SK-N-SH (cell line): ENCODE data around the gene KLHL25. TPM values are rescaled to one million over a fixed set of nuclear protein-coding genes. Genes with fewer than 3 reads are reported as not detected.

Source experiments
- CTCF ChIA-PET: fragments of 300-600, 350-600 bp; formaldehyde crosslinking; extraction: SDS; loops from one replicate; lab custom pipeline; 2021; lab: Yijun Ruan, JAX
- POLR2A ChIA-PET: fragments of 350-600 bp; sonication (Branson Sonifier 250); formaldehyde crosslinking; extraction: SDS; loops from one replicate; lab custom pipeline; 2020; ENCODE audit warnings: antibody characterized with exemption, inconsistent platforms; lab: Yijun Ruan, JAX
- DNase-seq: peaks from one replicate; pipeline ENCODE4 v3.0.0; 2012
- H2AFZ ChIP-seq: fragments of 200-600 bp; sonication (generic); 2 replicates; pipeline ENCODE4 v1.8.1; 2016; ENCODE audit warnings: antibody characterized with exemption, mild to moderate bottlenecking, low read depth
- H3F3A ChIP-seq: fragments of 200-600 bp; sonication (generic); replicated peaks from 2 replicates; pipeline ENCODE3; 2016; ENCODE audit warnings: antibody characterized with exemption, mild to moderate bottlenecking; ENCODE audit not compliant: insufficient read depth
- H3K27ac ChIP-seq, 2 experiments: fragments of 200-500 bp in 1 of 2; fragments of 200-600 bp in 1 of 2; sonication (Bioruptor generic) in 1 of 2; sonication (generic), shearing (Covaris generic) in 1 of 2; 2 replicates each; pipeline versions ENCODE4 v1.5.1 to v1.6.1; 2014 to 2016; ENCODE audit warnings: low read depth in 2 of 2, inconsistent platforms in 1 of 2, low read length in 1 of 2, mild to moderate bottlenecking in 1 of 2, mixed read lengths in 1 of 2
- H3K27me3 ChIP-seq: fragments of 200-600 bp; sonication (generic), shearing (Covaris generic); 2 replicates; pipeline ENCODE4 v1.6.1; 2016; ENCODE audit warnings: mixed run types; ENCODE audit not compliant: insufficient read depth
- H3K36me3 ChIP-seq, 2 experiments: fragments of 200-500 bp in 1 of 2; fragments of 200-600 bp in 1 of 2; sonication (Bioruptor generic) in 1 of 2; sonication (generic) in 1 of 2; replicated peaks in 1 of 2; 2 replicates each; pipeline versions ENCODE3 to v1.5.1; 2014 to 2016; ENCODE audit warnings: low read length in 1 of 2, mild to moderate bottlenecking in 1 of 2; ENCODE audit not compliant: insufficient read depth in 2 of 2, control insufficient read depth in 1 of 2
- H3K4me1 ChIP-seq, 2 experiments: fragments of 200-500 bp in 1 of 2; fragments of 200-600 bp in 1 of 2; sonication (Bioruptor generic) in 1 of 2; sonication (generic), shearing (Covaris generic) in 1 of 2; 2 replicates each; pipeline versions ENCODE4 v1.5.1 to v1.6.1; 2014 to 2016; ENCODE audit warnings: low read depth in 1 of 2, low read length in 1 of 2, mixed run types in 1 of 2; ENCODE audit not compliant: insufficient read depth in 2 of 2, control insufficient read depth in 1 of 2
- H3K4me2 ChIP-seq: fragments of 200-600 bp; sonication (generic), shearing (Covaris generic); 2 replicates; pipeline ENCODE4 v1.6.1; 2017; ENCODE audit warnings: mixed run types
- H3K4me3 ChIP-seq, 2 experiments: fragments of 200-500 bp in 1 of 2; fragments of 200-600 bp in 1 of 2; sonication (Bioruptor generic) in 1 of 2; sonication (generic), shearing (Covaris generic) in 1 of 2; 2 replicates each; pipeline versions ENCODE4 v1.5.1 to v1.8.1; 2014 to 2016; ENCODE audit warnings: low read depth in 2 of 2, inconsistent platforms in 1 of 2, low read length in 1 of 2, mild to moderate bottlenecking in 1 of 2, mixed read lengths in 1 of 2, moderate library complexity in 1 of 2
- H3K79me2 ChIP-seq: fragments of 200-600 bp; sonication (generic); 2 replicates; pipeline ENCODE4 v1.8.1; 2017; ENCODE audit warnings: mild to moderate bottlenecking; ENCODE audit not compliant: insufficient read depth
- H3K9ac ChIP-seq: fragments of 200-600 bp; sonication (generic); 2 replicates; pipeline ENCODE4 v1.6.1; 2017; ENCODE audit warnings: mixed run types
- H3K9me2 ChIP-seq: fragments of 200-600 bp; sonication (generic); 2 replicates; pipeline ENCODE4 v1.6.1; 2017; ENCODE audit warnings: mixed run types
- H3K9me3 ChIP-seq: fragments of 200-600 bp; sonication (generic); 2 replicates; pipeline ENCODE4 v1.6.1; 2017; ENCODE audit warnings: mixed run types, mild to moderate bottlenecking, moderate library complexity
- H4K20me1 ChIP-seq: fragments of 200-600 bp; sonication (generic); 2 replicates; pipeline ENCODE4 v1.6.1; 2017; ENCODE audit warnings: mild to moderate bottlenecking, mixed run types; ENCODE audit not compliant: insufficient read depth
- FOXJ3 ChIP-seq: sonication (generic); formaldehyde crosslinking; IDR thresholded peaks from 2 replicates; pipeline ENCODE4 v1.5.1; 2020; ENCODE audit warnings: mild to moderate bottlenecking, missing genetic modification reagents
- MEF2A ChIP-seq: IDR thresholded peaks from 2 replicates; pipeline ENCODE4 v1.4.0; 2012; ENCODE audit warnings: low read depth, borderline replicate concordance
- RCOR1 ChIP-seq: fragments of 150-350 bp; IDR thresholded peaks from 2 replicates; pipeline ENCODE4 v1.6.1; 2017; ENCODE audit warnings: antibody characterized with exemption, low read length
- RXRA ChIP-seq: IDR thresholded peaks from 2 replicates; pipeline ENCODE4 v1.4.0; 2012; ENCODE audit warnings: low read depth, mild to moderate bottlenecking, borderline replicate concordance
- SIN3A ChIP-seq: IDR thresholded peaks from 2 replicates; pipeline ENCODE4 v1.6.1; 2012; ENCODE audit warnings: low read depth, mild to moderate bottlenecking, low read length, moderate library complexity, borderline replicate concordance
- WGBS: methylation state at CpG from one replicate; pipeline ENCODE4 v1.1.6; 2017; ENCODE audit warnings: low lambda C conversion rate; 5-methylcytosine and 5-hydroxymethylcytosine counted together
- polyA plus RNA-seq, 3 experiments: library from polyadenylated mRNA; depleted of rRNA; stranded (reverse); fragments of >200 nt; gene quantifications; 2 replicates each; pipeline ENCODE4 v1.2.3, GENCODE V29; 2012
- TF ChIP-seq, protein P1 (sequence below): IDR thresholded peaks from 2 replicates; pipeline ENCODE4 v1.4.0; 2012; ENCODE audit warnings: low read depth, borderline replicate concordance
- TF ChIP-seq, protein P2 (sequence below): IDR thresholded peaks from 2 replicates; pipeline ENCODE4 v1.4.0; 2012; ENCODE audit warnings: low read depth, borderline replicate concordance
- TF ChIP-seq, protein P3 (sequence below): fragments of 200-600 bp; sonication (generic); IDR thresholded peaks from 2 replicates; pipeline ENCODE4 v1.6.1; 2017; ENCODE audit warnings: antibody characterized with exemption, mild to moderate bottlenecking, moderate library complexity

The KLHL25 gene
- polyA plus RNA-seq, 1 of the 3 experiments (the other 2 are of a cell fraction), result 4.5 TPM

DNA sequence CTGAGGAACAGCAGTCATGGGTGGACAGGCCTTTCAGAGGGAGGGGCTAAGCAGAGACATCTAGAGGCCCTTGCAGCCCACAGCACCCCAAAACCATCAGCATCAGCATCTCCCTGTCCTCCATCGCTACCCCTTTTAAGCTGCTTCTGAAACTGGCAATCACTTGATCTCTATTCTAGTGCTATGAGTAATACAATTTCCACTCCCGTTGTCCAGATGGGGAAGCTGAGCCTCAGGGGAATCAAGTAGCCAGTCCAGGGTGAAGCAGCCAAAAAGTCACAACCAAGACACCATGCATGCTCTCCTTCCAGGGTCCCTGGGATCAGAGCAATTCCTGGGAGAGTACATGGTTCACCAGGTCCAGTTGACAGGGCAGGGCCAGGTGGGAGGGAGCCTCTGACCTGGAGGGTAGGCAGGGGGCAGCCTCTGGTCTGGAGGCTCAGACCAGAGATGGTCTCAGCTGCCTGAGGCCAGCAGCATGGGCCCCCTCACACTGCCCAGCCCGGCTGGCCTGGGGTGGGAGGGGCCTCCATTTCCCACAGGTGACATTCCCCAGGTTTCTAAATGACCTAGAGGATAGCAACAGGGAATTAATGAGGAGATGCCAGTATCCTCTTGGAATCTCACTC lies 30.0 kb downstream of the KLHL25 start:
- WGBS, result 36% methylated on average over 2 of the region's 3 CpGs
- 0 out of 2 replicates have a peak, but pooled peaks cover 3% of the 10 kb centered on the region for H4K20me1 ChIP-seq
- H3K4me3 ChIP-seq, result no peak overlapping the region
- H3K9ac ChIP-seq, result no peak overlapping the region
- POLR2A ChIA-PET, result interaction anchor here (0.5 to 1.6 kb wide), 3 partner anchors 14 to 28 kb away, joined by 3 to 7 read pairs (median 3); no protein-coding TSS in a partner anchor
- H3K36me3 ChIP-seq, result peaks cover 0 to 3% of the 10 kb centered on the region in 2 experiments
- no peaks in the 10 kb centered on the region for H3K9me2 ChIP-seq
- DNase-seq, result peak; percentile 73
- H3K4me1 ChIP-seq, result peaks cover 5 to 38% of the 10 kb centered on the region in 2 experiments; a peak in 2 of 4 replicates
- peak overlapping the region in 1 of 2 experiments; percentile 86; a peak in 2 of 4 replicates for H3K27ac ChIP-seq
- no peaks in the 10 kb centered on the region for H3K27me3 ChIP-seq
- no peak overlapping the region for H3K4me2 ChIP-seq
- H3K9me3 ChIP-seq, result no peaks in the 10 kb centered on the region
- CTCF ChIA-PET, result interaction anchor here (0.7 to 2.1 kb wide), 6 partner anchors 10 to 76 kb away, joined by 3 to 11 read pairs (median 4); no protein-coding TSS in a partner anchor
- no peaks in the 10 kb centered on the region for H3K79me2 ChIP-seq
- no peaks in the 10 kb centered on the region for H3F3A ChIP-seq
- H2AFZ ChIP-seq, result no peak overlapping the region
- TF ChIP-seq, protein P1, sequence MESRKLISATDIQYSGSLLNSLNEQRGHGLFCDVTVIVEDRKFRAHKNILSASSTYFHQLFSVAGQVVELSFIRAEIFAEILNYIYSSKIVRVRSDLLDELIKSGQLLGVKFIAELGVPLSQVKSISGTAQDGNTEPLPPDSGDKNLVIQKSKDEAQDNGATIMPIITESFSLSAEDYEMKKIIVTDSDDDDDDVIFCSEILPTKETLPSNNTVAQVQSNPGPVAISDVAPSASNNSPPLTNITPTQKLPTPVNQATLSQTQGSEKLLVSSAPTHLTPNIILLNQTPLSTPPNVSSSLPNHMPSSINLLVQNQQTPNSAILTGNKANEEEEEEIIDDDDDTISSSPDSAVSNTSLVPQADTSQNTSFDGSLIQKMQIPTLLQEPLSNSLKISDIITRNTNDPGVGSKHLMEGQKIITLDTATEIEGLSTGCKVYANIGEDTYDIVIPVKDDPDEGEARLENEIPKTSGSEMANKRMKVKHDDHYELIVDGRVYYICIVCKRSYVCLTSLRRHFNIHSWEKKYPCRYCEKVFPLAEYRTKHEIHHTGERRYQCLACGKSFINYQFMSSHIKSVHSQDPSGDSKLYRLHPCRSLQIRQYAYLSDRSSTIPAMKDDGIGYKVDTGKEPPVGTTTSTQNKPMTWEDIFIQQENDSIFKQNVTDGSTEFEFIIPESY, result no peak
- TF ChIP-seq, protein P2, sequence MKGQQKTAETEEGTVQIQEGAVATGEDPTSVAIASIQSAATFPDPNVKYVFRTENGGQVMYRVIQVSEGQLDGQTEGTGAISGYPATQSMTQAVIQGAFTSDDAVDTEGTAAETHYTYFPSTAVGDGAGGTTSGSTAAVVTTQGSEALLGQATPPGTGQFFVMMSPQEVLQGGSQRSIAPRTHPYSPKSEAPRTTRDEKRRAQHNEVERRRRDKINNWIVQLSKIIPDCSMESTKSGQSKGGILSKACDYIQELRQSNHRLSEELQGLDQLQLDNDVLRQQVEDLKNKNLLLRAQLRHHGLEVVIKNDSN, result no peak
- no peak for TF ChIP-seq FOXJ3 (CRISPR knock-in tag)
- TF ChIP-seq, protein P3, sequence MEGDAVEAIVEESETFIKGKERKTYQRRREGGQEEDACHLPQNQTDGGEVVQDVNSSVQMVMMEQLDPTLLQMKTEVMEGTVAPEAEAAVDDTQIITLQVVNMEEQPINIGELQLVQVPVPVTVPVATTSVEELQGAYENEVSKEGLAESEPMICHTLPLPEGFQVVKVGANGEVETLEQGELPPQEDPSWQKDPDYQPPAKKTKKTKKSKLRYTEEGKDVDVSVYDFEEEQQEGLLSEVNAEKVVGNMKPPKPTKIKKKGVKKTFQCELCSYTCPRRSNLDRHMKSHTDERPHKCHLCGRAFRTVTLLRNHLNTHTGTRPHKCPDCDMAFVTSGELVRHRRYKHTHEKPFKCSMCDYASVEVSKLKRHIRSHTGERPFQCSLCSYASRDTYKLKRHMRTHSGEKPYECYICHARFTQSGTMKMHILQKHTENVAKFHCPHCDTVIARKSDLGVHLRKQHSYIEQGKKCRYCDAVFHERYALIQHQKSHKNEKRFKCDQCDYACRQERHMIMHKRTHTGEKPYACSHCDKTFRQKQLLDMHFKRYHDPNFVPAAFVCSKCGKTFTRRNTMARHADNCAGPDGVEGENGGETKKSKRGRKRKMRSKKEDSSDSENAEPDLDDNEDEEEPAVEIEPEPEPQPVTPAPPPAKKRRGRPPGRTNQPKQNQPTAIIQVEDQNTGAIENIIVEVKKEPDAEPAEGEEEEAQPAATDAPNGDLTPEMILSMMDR, result no peak
- no peak for TF ChIP-seq RXRA
- TF ChIP-seq SIN3A, result no peak
- TF ChIP-seq RCOR1, result no peak
- TF ChIP-seq MEF2A, result no peak
- TF ChIP-seq, all 33 proteins: peak for 0
